Activated T-cell treated with anti-CD3 and anti-CD28 coated beads, Interleukin-2, amount 50 U/mL, for 4 hours (primary cell): Measurements from ENCODE around the gene IQCK. TPM values are rescaled to one million over a fixed set of nuclear protein-coding genes. Genes with fewer than 3 reads are reported as not detected.

Experiments
- ATAC-seq, 2 donors: fragments of 200-7000 bp; cut with Tn5 transposase; one replicate each; pipeline ENCODE4 v1.10.0; 2021
- DNase-seq: peaks from one replicate; pipeline ENCODE4 v3.0.0-alpha.2; 2020
- H3K27me3 Mint-ChIP-seq: one replicate; pipeline ENCODE4 v1.8.0; 2021; ENCODE audit warnings: low read depth, mixed read lengths
- H3K36me3 Mint-ChIP-seq: one replicate; pipeline ENCODE4 v1.8.0; 2022; ENCODE audit warnings: mixed read lengths; ENCODE audit not compliant: insufficient read depth
- H3K4me1 Mint-ChIP-seq: one replicate; pipeline ENCODE4 v1.8.0; 2021; ENCODE audit warnings: low read depth, mixed read lengths
- H3K4me3 Mint-ChIP-seq: one replicate; pipeline ENCODE4 v1.8.0; 2021; ENCODE audit warnings: mild to moderate bottlenecking, moderate library complexity, mixed read lengths
- H3K9me3 Mint-ChIP-seq: one replicate; pipeline ENCODE4 v1.8.0; 2021; ENCODE audit warnings: mixed read lengths
- total RNA-seq, 3 donors: library from RNA; stranded (reverse); gene quantifications; one replicate each; pipeline ENCODE4 v1.2.1, GENCODE V29; 2021

Gene IQCK
- total RNA-seq, 3 donors from 2014 or later: 3.2 to 5.4 (median 3.6) TPM

DNA sequence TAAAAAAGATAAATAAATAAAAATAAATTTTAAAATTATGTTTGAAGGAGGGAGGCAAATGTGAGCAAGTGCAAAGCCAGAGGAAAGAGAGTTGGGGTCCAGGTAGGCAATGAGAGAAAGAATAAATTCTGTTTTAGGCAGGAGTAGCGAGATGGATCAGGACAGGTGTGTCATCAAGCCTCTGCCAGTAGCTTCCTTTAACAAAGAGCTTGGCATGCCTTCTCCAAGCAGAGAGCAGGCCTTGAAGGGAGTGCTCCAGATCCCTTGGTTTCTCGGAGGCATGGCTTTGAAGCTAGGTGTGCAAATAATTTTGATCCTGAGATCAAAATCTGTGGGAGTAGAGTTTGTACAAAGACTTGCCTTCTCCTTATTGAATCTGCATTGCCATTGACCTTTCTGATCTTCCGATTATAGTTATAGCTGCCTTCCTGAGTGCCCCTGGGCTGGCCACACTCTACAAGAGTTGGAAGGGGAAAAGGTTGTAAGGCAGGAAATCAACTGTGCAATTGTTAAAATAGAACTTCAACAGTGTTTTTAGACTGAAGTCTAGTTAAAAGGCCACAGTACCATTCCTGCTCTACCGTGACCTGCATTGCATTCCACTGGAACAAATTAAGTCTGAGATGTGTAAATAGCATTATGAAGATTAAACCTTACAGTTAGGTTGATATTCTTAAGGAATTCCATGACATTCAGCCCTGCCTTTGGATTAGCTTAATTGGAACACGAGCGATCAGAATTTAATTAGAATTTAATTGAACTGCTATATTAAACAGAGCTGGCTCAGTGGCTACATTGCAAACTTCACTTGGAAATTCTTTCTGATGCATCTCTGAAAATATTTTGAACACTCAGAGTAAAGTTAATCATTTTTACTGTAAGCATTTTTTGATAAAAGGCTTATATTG lies 33.7 kb downstream of the IQCK start:
- DNase-seq (no peak), ATAC-seq (no peak)
- Mint-ChIP-seq H3K9me3 (no peaks in the 10 kb centered on the region), H3K4me3 (no peak overlapping the region), H3K36me3 (no peaks in the 10 kb centered on the region), H3K27me3 (no peaks in the 10 kb centered on the region), H3K4me1 (no peaks in the 10 kb centered on the region)

DNA sequence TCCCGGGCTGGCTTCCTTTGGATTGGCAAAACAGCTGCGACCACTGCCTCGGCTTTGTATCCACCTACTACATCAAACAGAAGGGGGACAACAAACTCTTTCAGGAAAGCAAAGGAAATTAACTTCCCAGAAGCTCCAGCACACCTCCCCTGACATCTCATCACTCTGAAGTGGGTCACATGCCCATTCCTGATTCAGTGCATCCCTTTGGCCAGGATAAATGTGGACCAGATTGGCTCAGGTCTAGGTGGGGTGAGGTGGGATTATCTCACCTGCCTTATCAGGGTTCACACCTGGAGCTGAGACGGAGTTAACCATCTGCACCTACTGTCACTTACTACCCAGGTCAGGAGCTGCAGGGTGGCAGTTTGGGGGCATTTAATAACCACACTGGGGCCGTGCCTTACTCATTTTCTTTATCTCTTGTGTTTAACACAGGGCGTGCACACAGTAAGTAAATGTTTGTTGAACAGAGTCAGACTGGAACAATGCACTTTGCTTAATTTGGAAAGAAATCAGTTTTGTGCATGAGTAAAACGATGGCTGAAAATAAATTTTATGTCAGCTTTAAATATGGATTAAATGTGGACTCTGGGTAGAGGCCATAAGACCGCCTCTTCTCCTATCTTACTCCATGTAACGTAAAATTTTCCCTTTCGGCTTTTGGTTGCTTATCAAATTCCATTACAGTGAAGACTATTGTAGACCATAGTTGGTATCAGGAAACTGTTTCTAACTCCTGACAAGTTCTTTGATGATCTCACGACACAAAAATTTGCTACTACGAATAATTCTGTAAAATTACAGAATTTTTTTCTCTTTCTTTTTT lies 36.0 kb downstream of the IQCK start:
- ATAC-seq: no peak
- no peak for DNase-seq
- Mint-ChIP-seq H3K4me1 (no peaks in the 10 kb centered on the region), H3K27me3 (no peaks in the 10 kb centered on the region), H3K36me3 (no peaks in the 10 kb centered on the region), H3K9me3 (no peaks in the 10 kb centered on the region), H3K4me3 (no peak overlapping the region)

DNA sequence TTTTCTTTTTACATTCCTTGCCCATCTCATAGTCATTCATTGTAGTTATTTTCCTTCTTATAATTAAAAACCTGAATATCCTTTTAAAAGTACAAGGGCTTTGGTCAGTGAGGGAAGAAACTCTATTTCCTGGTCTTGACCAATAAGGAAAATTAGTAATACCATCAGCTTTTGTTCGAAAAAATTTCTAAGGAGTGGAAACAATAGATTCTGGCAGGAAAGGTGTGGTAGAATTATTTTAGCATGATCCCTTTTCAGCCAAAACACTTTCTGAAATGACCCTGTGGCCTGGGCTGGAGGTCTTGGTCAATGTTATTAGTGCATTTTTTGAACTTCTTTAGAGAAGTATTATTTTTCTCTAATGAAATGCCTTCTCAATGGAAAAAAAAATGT lies 36.6 kb downstream of the IQCK start:
- ATAC-seq (no peak), DNase-seq (no peak)
- no peaks in the 10 kb centered on the region for H3K4me1 Mint-ChIP-seq
- no peaks in the 10 kb centered on the region for H3K36me3 Mint-ChIP-seq
- H3K4me3 Mint-ChIP-seq: no peak overlapping the region
- no peaks in the 10 kb centered on the region for H3K9me3 Mint-ChIP-seq
- no peaks in the 10 kb centered on the region for H3K27me3 Mint-ChIP-seq

DNA sequence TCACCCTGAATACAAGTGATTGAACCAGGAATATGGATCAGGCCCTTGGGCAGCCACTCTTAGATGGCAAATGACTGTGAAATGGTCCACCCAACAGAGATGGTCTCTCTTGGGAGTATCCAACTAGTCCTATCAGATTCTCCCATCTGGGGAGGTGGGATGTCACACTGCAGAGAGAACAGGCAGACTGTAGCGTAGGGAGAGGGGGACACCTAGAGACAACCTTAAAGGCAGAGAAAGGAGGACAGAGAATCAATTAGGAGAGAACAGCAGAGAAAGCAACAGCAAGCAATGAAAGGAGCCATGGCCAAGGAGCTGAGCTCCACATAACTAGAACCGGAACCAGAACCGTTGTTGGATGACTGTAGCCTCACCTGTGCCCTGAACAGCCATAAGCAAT lies 37.2 kb downstream of the IQCK start:
- ATAC-seq (no peak), DNase-seq (no peak)
- H3K9me3 Mint-ChIP-seq: no peaks in the 10 kb centered on the region
- H3K4me3 Mint-ChIP-seq: no peak overlapping the region
- H3K4me1 Mint-ChIP-seq: no peaks in the 10 kb centered on the region
- H3K36me3 Mint-ChIP-seq: no peaks in the 10 kb centered on the region
- H3K27me3 Mint-ChIP-seq: no peaks in the 10 kb centered on the region

DNA sequence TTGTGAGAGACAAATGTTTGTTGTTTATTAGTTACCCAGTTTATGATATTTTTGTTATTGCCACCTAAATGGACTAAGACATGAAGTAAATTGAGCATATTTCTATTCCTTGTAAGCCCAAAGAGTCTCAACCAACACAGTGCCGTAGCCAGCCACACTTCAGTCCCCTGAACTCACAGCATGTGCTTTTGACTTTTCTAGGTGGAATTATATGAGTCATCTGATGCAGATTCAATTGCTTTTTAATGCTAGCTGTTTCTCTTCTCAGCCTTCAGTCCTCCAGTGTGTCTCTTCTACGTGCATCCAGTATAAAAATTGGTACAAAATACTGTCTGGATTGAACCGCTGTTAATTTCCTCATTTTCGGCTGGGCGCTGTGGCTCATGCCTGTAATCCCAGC lies 39.0 kb downstream of the IQCK start:
- no peaks in the 10 kb centered on the region for H3K36me3 Mint-ChIP-seq
- no peaks in the 10 kb centered on the region for H3K9me3 Mint-ChIP-seq
- DNase-seq (no peak), ATAC-seq (no peak)
- H3K4me1 Mint-ChIP-seq: no peaks in the 10 kb centered on the region
- no peak overlapping the region for H3K4me3 Mint-ChIP-seq
- H3K27me3 Mint-ChIP-seq: no peaks in the 10 kb centered on the region

DNA sequence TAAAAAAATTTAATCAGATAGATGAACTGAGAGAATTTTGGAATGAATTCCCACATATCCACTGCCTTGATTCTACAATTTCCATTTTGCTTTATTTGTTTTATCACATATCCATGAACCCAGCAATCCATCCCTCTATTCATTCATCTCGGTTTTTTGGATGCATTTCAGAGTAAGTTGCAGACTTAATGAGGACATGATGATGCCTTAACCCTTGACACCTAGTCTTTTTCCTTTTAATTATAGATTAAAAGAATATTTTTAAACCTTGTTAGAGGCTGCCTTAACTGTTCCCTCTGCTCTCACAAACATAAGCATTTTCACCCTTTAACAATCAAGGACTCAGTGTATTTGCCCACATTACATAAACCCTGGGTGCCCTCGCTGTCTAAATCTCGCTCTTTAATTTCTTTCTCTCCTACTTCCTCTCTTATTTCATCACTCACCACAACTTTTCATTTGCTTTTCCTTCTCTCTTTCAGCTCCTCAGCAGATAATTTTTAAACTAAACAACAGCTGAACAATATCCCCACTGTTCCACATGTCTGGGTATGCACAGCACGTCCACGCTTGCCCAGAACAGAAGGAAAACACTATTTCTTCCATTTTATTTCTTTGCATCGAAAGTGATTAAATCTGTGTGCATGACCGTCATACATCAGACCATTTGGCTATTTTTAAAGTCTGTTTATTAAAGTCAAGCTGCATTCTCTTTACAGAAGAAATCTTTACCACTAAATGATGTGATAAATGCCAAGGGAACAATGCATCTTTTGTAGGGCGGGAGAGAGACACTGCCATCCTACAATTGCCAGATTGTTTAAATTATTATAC lies 39.9 kb downstream of the IQCK start:
- no peaks in the 10 kb centered on the region for H3K27me3 Mint-ChIP-seq
- H3K4me3 Mint-ChIP-seq: no peak overlapping the region
- DNase-seq (no peak), ATAC-seq (no peak)
- H3K9me3 Mint-ChIP-seq: no peaks in the 10 kb centered on the region
- no peaks in the 10 kb centered on the region for H3K36me3 Mint-ChIP-seq
- no peaks in the 10 kb centered on the region for H3K4me1 Mint-ChIP-seq

DNA sequence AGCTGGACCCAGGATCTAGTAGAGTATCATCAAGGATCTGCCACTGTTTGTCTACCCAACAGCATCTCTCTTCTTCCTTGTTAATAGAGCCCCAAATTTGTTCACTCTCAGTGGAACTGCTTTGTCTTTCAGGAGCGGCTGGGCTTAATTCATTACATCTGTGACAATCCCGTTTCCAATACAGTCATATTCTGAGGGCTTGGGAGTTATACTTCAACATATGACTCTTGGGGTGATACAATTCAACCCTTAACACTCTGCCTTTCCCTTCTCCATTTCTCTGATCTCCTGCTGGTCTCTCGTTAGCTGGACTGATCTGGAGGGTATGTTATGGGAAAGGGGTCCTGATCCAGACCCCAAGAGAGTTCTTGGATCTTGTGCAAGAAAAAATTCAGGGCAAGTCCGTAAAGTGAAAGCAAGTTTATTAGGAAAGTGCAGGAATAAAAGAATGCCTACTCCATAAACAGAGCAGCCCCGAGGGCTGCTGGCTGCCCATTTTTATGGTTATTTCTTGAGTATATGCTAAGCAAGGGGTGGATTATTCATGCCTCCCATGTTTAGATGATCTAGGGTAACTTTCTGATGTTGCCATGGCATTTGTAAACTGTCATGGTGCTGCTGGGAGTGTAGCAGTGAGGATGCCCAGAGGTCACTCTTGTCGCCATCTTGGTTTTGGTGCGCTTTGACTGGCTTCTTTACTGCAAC lies 42.4 kb downstream of the IQCK start:
- no peaks in the 10 kb centered on the region for H3K9me3 Mint-ChIP-seq
- no peaks in the 10 kb centered on the region for H3K27me3 Mint-ChIP-seq
- H3K36me3 Mint-ChIP-seq: no peaks in the 10 kb centered on the region
- ATAC-seq (no peak), DNase-seq (no peak)
- no peaks in the 10 kb centered on the region for H3K4me1 Mint-ChIP-seq
- no peak overlapping the region for H3K4me3 Mint-ChIP-seq

DNA sequence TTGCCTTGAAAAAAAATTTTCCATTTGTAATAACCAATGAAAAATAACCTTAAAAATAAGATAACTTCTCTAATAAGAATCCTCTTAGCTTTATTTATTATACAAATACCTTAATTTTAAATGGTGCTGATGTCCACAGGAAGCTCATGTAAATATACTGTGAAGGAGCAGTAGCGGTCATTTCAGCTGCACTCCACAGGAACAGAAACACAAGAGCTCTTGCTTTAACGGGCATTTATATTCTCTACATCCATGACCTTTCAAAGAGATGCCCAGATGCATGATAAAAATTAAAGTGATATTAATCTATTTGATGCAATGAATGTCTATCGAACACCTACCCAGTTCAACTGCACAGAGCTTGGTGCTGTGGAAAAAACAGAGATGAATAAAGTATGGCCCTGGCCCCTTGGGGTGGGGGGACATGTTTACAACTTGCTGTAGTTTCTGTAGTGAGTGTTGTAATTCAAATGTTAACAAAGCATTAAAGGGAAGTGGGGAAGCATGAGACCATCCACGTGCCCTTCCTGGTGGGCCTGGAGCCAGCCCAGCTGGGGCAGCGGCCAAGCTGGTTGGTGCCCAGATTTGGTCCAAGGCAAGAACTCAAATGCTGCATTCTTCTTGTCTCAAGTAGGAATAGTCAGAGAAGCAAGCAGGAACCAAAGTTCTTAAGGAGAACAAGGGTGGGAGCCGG lies 47.9 kb downstream of the IQCK start:
- Mint-ChIP-seq H3K36me3 (peaks cover 3% of the 10 kb centered on the region), H3K9me3 (peaks cover 15% of the 10 kb centered on the region), H3K27me3 (no peaks in the 10 kb centered on the region), H3K4me3 (no peak overlapping the region), H3K4me1 (no peaks in the 10 kb centered on the region)
- ATAC-seq (no peak), DNase-seq (no peak)

DNA sequence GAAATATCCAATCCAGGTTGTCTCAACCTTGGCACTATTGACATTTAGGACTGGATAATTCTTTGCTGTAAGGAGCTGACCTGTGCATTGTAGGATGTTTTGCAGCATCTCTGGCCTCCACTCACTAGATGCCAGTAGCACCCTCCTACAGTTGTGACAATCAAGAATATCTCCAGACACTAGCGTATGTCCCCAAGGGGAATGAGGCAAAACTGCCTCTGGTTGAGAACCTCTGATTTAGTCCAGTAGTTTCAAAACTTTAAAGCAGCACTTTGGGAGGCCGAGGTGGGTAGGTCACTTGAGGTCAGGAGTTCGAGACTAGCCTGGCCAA lies 48.4 kb downstream of the IQCK start:
- H3K36me3 Mint-ChIP-seq: peaks cover 3% of the 10 kb centered on the region
- ATAC-seq (no peak), DNase-seq (no peak)
- H3K27me3 Mint-ChIP-seq: no peaks in the 10 kb centered on the region
- H3K4me3 Mint-ChIP-seq: no peak overlapping the region
- H3K4me1 Mint-ChIP-seq: no peaks in the 10 kb centered on the region
- H3K9me3 Mint-ChIP-seq: peaks cover 15% of the 10 kb centered on the region

DNA sequence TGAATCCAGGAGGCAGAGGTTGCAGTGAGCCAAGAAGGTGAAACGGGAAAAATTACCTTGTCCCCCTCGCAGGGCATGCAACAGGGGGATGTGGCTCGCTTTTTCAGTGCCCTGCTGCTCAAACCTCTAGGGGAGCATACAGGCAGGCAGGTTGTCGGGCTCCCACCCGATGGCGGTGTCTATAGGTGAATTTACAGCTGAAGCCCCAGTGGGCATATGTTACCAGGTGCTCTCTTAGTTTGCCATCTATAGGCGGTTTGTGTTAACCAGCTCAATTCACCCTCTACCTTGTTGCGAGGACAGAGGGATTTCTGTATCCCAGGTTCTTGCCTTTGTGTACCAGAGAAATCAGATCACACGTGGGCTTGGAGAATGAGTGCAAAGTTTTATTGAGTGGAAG lies 48.9 kb downstream of the IQCK start:
- no peak for DNase-seq
- Mint-ChIP-seq H3K4me3 (no peak overlapping the region), H3K27me3 (no peaks in the 10 kb centered on the region), H3K36me3 (peaks cover 3% of the 10 kb centered on the region), H3K4me1 (no peaks in the 10 kb centered on the region), H3K9me3 (peaks cover 15% of the 10 kb centered on the region)
- ATAC-seq: no peak

DNA sequence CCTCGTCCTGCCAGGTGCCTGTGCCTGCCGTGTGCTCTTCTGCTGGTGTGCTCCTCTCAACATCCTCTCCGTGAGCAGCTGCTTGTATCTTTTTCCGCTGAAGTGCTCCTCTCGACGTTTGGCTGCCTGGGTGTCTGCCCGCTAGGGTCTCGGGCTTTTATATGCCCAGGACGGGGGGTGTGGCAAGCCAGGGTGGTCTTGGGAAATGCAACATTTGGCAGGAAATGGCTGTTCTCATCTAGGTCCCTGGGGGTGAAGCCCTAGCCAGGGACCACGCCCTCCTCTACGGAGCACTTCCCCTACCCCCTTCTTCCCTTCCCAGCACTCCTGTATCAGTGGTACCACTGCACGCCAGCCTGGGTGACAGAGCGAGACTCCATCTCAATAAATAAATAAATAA lies 49.4 kb downstream of the IQCK start:
- H3K4me3 Mint-ChIP-seq: no peak overlapping the region
- H3K36me3 Mint-ChIP-seq: peaks cover 3% of the 10 kb centered on the region
- ATAC-seq (no peak), DNase-seq (no peak)
- H3K27me3 Mint-ChIP-seq: no peaks in the 10 kb centered on the region
- peaks cover 15% of the 10 kb centered on the region for H3K9me3 Mint-ChIP-seq
- no peaks in the 10 kb centered on the region for H3K4me1 Mint-ChIP-seq

DNA sequence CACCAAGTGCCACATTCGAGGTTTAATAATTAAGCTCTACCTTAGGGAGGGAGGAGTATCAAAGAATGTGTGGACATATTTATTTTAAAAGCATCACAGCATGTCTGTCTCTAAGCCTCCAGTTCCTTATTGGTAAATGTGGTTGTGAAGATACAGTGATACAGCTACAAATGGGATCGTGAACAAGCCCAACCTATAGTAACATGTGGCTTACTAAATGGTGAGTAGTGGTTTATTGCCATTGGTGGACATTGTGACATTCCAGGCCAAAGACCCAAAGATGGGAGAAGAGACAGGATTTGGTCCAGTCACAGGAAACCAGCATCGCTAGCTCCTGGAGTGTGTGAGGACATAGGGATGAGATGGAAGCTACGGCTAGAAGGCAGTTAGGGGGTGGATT lies 51.2 kb downstream of the IQCK start:
- ATAC-seq (no peak), DNase-seq (no peak)
- H3K36me3 Mint-ChIP-seq: peaks cover 3% of the 10 kb centered on the region
- no peak overlapping the region for H3K4me3 Mint-ChIP-seq
- H3K4me1 Mint-ChIP-seq: no peaks in the 10 kb centered on the region
- peaks cover 15% of the 10 kb centered on the region for H3K9me3 Mint-ChIP-seq
- H3K27me3 Mint-ChIP-seq: no peaks in the 10 kb centered on the region

DNA sequence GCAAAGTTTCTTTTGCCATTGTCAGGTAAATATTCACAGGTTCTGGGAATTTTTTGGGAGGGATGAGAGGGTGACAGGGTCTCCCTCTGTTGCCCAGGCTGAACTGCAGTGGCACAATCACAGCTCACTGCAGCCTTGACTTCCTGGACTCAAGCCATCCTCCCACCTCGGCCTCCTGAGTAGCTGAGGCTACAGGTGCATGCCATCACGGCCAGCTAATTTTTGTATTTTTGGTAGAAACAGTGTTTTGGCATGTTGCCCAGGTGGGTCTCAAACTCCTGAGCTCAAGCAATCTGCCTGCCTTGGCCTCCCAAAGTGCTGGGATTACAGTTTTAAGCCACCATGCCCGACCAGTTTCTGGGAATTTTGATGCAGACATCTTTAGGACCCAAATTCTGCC lies 53.0 kb downstream of the IQCK start:
- H3K4me1 Mint-ChIP-seq: no peaks in the 10 kb centered on the region
- no peaks in the 10 kb centered on the region for H3K27me3 Mint-ChIP-seq
- ATAC-seq (no peak), DNase-seq (no peak)
- peaks cover 15% of the 10 kb centered on the region for H3K9me3 Mint-ChIP-seq
- H3K4me3 Mint-ChIP-seq: no peak overlapping the region
- H3K36me3 Mint-ChIP-seq: peaks cover 3% of the 10 kb centered on the region
